SH-SY5Y (cell line): ENCODE measurements around the gene CSKMT.

Experiments used
- GATA2 ChIP-seq: IDR thresholded peaks from 2 replicates; pipeline ENCODE4 v1.6.1; 2011; ENCODE audit warnings: mild to moderate bottlenecking, low read depth, low read length
- GATA3 ChIP-seq: IDR thresholded peaks from 2 replicates; pipeline ENCODE4 v1.6.1; 2011; ENCODE audit warnings: low read depth, mild to moderate bottlenecking, low read length, moderate library complexity

DNA sequence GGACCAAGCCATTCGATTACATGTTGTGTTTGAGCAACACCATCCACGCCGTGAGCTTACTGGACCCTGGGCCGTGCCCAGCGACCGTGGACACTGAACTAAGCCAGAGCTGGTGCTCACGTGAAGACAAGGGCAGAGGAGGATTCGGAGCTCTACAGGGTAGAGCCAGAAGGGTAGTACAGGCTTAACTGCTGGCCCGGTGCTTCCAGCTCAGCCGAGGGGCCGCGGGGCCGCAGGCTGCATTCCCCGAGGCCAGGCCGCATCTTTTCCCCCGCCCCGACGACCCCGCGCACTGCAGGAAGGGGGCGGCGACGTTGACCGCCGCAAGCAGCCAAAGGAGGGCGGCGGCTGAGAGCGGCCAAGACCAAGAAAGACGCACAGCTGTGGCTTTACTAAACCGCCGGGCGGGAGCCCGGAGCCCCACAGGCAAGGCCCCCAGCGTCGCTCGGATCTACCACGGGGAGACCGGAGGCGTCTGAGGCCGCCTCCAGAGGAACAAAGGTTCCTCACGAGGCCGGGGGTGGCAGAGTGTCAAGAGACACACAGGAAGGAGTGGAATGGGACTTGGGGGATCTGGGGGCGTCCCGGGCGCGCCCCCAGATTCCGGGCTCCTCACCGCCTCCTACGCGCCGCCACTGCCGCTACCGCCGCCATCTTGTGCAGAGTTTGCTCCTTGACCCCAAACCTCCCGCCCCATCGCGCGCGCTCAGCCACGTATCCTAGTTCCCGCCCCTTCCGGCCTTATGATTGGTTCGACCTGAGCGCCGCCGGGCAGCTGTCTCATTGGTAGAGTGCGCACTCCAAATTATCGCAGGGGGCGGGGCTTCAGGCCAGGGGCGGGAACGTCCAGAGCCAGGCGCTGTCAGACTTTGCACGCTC, 18.9 kb upstream of the CSKMT start, which contains the start of gene GANAB:
- TF ChIP-seq GATA2 (no peak), GATA3 (no peak)
